Coronary artery (tissue), 2 donors: ENCODE measurements around the gene VILL.

ENCODE experiments used
- DNase-seq: peaks from one replicate; pipeline ENCODE4 v3.0.0-alpha.2; 2017; ENCODE audit warnings: low spot score
- H3K27ac ChIP-seq, 2 donors: fragments of 200-600 bp; sonication (generic); one replicate each; pipeline ENCODE4 v1.5.1; 2016 to 2019
- H3K4me3 ChIP-seq: fragments of 200-600 bp; sonication (generic); 2 replicates; pipeline ENCODE4 v1.5.1; 2016; ENCODE audit warnings: mild to moderate bottlenecking, moderate library complexity
- TF ChIP-seq, protein P1 (sequence below): fragments of 200-600 bp; sonication (generic); IDR thresholded peaks from one replicate; pipeline ENCODE4 v1.5.1; 2019; ENCODE audit warnings: antibody characterized with exemption

Gene VILL

GRCh38 chr3:37953707-37954394, 36.7 kb upstream of the VILL start:
- Histone ChIP-seq H3K27ac (peak overlapping the region in 1 of 2 donors; percentile 24), H3K4me3 (no peak overlapping the region)
- no peak for DNase-seq
- TF ChIP-seq, protein P1, sequence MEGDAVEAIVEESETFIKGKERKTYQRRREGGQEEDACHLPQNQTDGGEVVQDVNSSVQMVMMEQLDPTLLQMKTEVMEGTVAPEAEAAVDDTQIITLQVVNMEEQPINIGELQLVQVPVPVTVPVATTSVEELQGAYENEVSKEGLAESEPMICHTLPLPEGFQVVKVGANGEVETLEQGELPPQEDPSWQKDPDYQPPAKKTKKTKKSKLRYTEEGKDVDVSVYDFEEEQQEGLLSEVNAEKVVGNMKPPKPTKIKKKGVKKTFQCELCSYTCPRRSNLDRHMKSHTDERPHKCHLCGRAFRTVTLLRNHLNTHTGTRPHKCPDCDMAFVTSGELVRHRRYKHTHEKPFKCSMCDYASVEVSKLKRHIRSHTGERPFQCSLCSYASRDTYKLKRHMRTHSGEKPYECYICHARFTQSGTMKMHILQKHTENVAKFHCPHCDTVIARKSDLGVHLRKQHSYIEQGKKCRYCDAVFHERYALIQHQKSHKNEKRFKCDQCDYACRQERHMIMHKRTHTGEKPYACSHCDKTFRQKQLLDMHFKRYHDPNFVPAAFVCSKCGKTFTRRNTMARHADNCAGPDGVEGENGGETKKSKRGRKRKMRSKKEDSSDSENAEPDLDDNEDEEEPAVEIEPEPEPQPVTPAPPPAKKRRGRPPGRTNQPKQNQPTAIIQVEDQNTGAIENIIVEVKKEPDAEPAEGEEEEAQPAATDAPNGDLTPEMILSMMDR, result no peak

- TF ChIP-seq, protein P1, result no peak
- no peak for DNase-seq
- peak overlapping the region in 1 of 2 donors; percentile 33 for H3K27ac ChIP-seq
- no peak overlapping the region for H3K4me3 ChIP-seq
These were observed 35.7 kb upstream of the VILL start for GRCh38 chr3:37954881-37955280.

DNA sequence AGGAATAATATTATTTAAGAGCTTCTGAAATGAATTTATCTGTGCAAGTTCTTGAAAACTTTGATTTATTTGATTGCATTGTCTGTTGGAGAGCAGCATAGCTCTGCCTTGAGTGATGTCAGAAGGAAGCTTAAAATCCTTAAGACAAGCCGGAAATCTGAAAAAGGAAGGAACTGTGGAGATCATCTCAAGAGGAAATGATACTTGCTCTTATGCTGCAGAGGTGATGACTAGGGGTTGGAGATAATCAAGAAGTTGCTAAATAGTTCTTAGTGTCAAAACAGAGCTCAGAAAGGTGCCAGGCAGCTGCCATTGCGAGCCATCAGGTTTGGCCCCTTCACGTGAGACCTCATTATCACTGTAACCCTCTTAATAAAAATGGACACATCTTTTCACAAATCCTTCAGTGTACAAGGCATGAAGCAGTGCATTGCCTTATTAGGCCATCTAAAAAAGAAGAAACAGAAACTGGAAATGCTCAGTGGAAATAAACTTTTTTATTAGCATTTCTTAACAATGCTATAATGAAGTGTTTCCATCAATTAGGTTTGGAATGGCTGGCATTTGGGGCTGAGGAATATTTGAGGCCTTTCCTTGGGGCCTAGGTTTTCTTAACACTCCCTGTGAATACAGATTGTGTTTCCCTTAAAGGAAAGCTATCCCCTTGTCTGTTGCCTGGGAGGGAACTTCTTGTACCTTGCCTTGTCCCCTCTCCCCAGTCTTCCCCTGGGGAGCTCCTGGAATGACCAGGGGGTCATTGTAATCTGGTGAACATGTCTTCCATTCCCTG, 34.5 kb upstream of the VILL start:
- H3K27ac ChIP-seq, result peak overlapping the region; percentile 58 to 86
- no peak overlapping the region for H3K4me3 ChIP-seq
- DNase-seq, result no peak
- TF ChIP-seq, protein P1, result no peak

- Histone ChIP-seq H3K4me3 (peak overlapping the region; percentile 16), H3K27ac (peak overlapping the region; percentile 58 to 86)
- TF ChIP-seq, protein P1, result no peak
- DNase-seq, result no peak
These were observed 33.7 kb upstream of the VILL start for GRCh38 chr3:37956723-37957538.

DNA sequence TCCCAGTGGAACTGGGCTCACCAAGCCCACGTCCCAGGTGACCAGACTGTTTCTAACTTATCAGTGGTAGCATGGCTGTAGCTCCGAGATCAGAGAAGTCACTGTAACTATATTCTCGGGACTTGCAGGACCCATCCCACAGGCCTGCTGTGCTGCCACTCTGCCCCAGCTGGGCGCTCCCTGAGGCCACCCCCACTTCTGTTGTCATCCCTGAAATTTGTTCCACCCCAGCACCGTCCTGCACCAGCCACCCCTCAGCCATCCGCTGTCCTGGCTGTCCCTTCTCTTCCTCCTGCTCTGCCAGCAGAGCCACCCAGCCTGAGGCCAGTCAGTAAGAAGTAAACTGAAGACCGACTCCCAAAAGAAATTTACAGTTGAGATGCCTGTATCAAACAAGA, 33.0 kb upstream of the VILL start:
- Histone ChIP-seq H3K27ac (peak overlapping the region; percentile 58 to 86), H3K4me3 (peak overlapping the region; percentile 16)
- TF ChIP-seq, protein P1, result no peak
- no peak for DNase-seq

DNA sequence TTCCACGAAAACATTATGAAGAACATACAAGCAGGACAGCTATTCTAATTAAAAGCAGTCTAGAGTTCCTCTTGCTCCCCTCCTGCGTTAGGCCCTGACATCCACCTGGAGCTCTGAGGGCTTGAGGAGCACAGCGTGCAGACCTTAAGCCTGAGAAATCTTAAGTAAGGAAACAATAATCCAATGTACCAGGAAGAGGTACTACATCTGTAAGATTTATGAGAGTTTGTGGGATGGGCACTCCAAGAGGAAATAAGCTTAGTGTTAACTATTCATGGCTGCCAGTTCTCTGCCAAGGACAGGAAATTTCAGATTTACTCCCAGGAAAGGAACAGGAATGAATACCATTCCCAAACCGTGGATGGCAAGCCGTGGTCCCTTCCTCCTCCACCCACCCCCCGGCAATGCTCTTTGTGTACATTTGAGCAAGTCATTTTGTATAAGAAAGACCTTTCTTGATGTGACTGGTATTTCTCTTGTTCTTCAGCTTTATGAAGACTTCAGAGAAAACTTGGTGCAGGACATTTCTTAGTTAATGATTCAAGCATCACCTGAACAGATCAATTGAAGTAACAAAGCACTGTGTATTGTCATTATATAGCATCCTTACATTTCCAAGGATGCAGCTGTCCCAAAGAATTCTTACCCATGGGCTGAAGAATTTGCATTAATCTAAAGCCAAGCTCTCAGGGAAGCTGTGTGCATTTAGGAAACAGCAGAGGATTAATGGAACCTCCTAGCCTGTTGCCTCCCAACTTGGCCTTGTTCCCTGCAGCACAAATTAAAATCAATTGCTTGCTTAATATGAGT, 28.8 kb upstream of the VILL start:
- TF ChIP-seq, protein P1, result no peak
- H3K4me3 ChIP-seq, result no peak overlapping the region
- no peak for DNase-seq
- peak overlapping the region in 1 of 2 donors; percentile 24 for H3K27ac ChIP-seq
